LNCaP clone FGC (cell line): Measurements from ENCODE around the gene HMG20A.

Source experiments
- DNase-seq: peaks from one replicate; pipeline ENCODE4 v3.0.0-alpha.2; 2011; ENCODE audit warnings: low read depth
- H3K4me3 ChIP-seq: 2 replicates; pipeline ENCODE4 v1.5.1; 2011; ENCODE audit warnings: mild to moderate bottlenecking, low read depth, low read length, control low read depth
- CTCF ChIP-seq: IDR thresholded peaks from 2 replicates; pipeline ENCODE4 v1.5.1; 2012; ENCODE audit warnings: mild to moderate bottlenecking; ENCODE audit not compliant: control insufficient read depth, insufficient read depth; ENCODE audit errors: extremely low read depth

The HMG20A gene

GRCh38 chr15:77525907-77526594, 105.4 kb downstream of the HMG20A start:
- TF ChIP-seq CTCF: no peak
- no peak overlapping the region for H3K4me3 ChIP-seq
- DNase-seq: no peak

- H3K4me3 ChIP-seq: no peak overlapping the region
- TF ChIP-seq CTCF: no peak
- DNase-seq: no peak
Observed at GRCh38 chr15:77526595-77527163, 106.0 kb downstream of the HMG20A start.

GRCh38 chr15:77527164-77527778, 106.6 kb downstream of the HMG20A start:
- no peak for DNase-seq
- no peak for TF ChIP-seq CTCF
- H3K4me3 ChIP-seq: no peak overlapping the region

- TF ChIP-seq CTCF: no peak
- DNase-seq: no peak
Observed at GRCh38 chr15:77527831-77528231, 107.1 kb downstream of the HMG20A start.

GRCh38 chr15:77528290-77528967, 107.7 kb downstream of the HMG20A start:
- TF ChIP-seq CTCF: no peak
- DNase-seq: no peak
- no peak overlapping the region for H3K4me3 ChIP-seq

More at GRCh38 chr15:77527831-77528231, 107.1 kb downstream of the HMG20A start:
- no peak overlapping the region for H3K4me3 ChIP-seq

GRCh38 chr15:77528968-77529319, 108.3 kb downstream of the HMG20A start:
- DNase-seq: no peak
- no peak for TF ChIP-seq CTCF
- no peak overlapping the region for H3K4me3 ChIP-seq
